ENCODE measurements around the gene OXCT1. TPM values are rescaled to one million over a fixed set of nuclear protein-coding genes. Genes with fewer than 3 reads are reported as not detected.

OXCT1 gene
- total RNA-seq, 2 donors from 2014 or later: 32.8 to 161 TPM

- Histone ChIP-seq H3K4me3 (no peak overlapping the region), H3K27me3 (no peaks in the 10 kb centered on the region), H3K9me3 (no peaks in the 10 kb centered on the region), H3K36me3 (peaks cover 9% of the 10 kb centered on the region), H3K4me1 (peaks cover 0 to 9% of the 10 kb centered on the region in 2 donors), H3K27ac (no peak overlapping the region)
- no peak for DNase-seq (ENCODE audit: low spot score)
- no peak for TF ChIP-seq CTCF (IDR thresholded peaks at IDR 0.05)
Measured at GRCh38 chr5:41832430-41832829, 37.8 kb downstream of the OXCT1 start.

GRCh38 chr5:41831155-41831554 lies 39.1 kb downstream of the OXCT1 start:
- DNase-seq (ENCODE audit: low spot score): no peak
- no peak overlapping the region for H3K4me3 ChIP-seq
- H3K4me1 ChIP-seq: peaks cover 0 to 6% of the 10 kb centered on the region in 2 donors
- no peak overlapping the region for H3K27ac ChIP-seq
- peaks cover 9% of the 10 kb centered on the region for H3K36me3 ChIP-seq
- no peaks in the 10 kb centered on the region for H3K27me3 ChIP-seq
- no peaks in the 10 kb centered on the region for H3K9me3 ChIP-seq
- TF ChIP-seq CTCF (IDR thresholded peaks at IDR 0.05): no peak

- Histone ChIP-seq H3K9me3 (no peaks in the 10 kb centered on the region), H3K27ac (no peak overlapping the region), H3K4me1 (no peaks in the 10 kb centered on the region), H3K36me3 (peaks cover 9% of the 10 kb centered on the region), H3K27me3 (no peaks in the 10 kb centered on the region), H3K4me3 (no peak overlapping the region)
- no peak for TF ChIP-seq CTCF (IDR thresholded peaks at IDR 0.05)
- no peak for DNase-seq (ENCODE audit: low spot score)
Measured at GRCh38 chr5:41827792-41828191, 42.4 kb downstream of the OXCT1 start.

- Histone ChIP-seq H3K27ac (no peak overlapping the region), H3K4me3 (no peak overlapping the region), H3K27me3 (no peaks in the 10 kb centered on the region), H3K4me1 (no peaks in the 10 kb centered on the region), H3K9me3 (no peaks in the 10 kb centered on the region), H3K36me3 (no peaks in the 10 kb centered on the region)
- DNase-seq (ENCODE audit: low spot score): no peak
- TF ChIP-seq CTCF (IDR thresholded peaks at IDR 0.05): no peak
Measured at GRCh38 chr5:41822036-41822435, 48.2 kb downstream of the OXCT1 start.

- no peaks in the 10 kb centered on the region for H3K36me3 ChIP-seq
- H3K4me1 ChIP-seq: no peaks in the 10 kb centered on the region
- no peak for TF ChIP-seq CTCF (IDR thresholded peaks at IDR 0.05)
- no peaks in the 10 kb centered on the region for H3K27me3 ChIP-seq
- DNase-seq (ENCODE audit: low spot score): no peak
- H3K27ac ChIP-seq: no peak overlapping the region
- no peaks in the 10 kb centered on the region for H3K9me3 ChIP-seq
- no peak overlapping the region for H3K4me3 ChIP-seq
Measured at GRCh38 chr5:41821051-41821450, 49.2 kb downstream of the OXCT1 start.

GRCh38 chr5:41820150-41820549 lies 50.1 kb downstream of the OXCT1 start:
- Histone ChIP-seq H3K27me3 (no peaks in the 10 kb centered on the region), H3K9me3 (no peaks in the 10 kb centered on the region), H3K27ac (no peak overlapping the region), H3K36me3 (no peaks in the 10 kb centered on the region), H3K4me1 (no peaks in the 10 kb centered on the region), H3K4me3 (no peak overlapping the region)
- DNase-seq (ENCODE audit: low spot score): no peak
- TF ChIP-seq CTCF (IDR thresholded peaks at IDR 0.05): no peak

All from right atrium auricular region (tissue), 2 donors.